Vagina (tissue), 2 donors: ENCODE measurements around the gene EXOC6B. TPM values are rescaled to one million over a fixed set of nuclear protein-coding genes. Genes with fewer than 3 reads are reported as not detected.

Source experiments
- DNase-seq, 2 donors: peaks; one replicate each; pipeline ENCODE4 v3.0.0-alpha.2; 2017; ENCODE audit errors: extremely low spot score in 2 of 2
- H3K27ac ChIP-seq: fragments of 200-600 bp; sonication (generic); one replicate; pipeline ENCODE4 v1.5.1; 2019
- H3K27me3 ChIP-seq: fragments of 200-600 bp; sonication (generic); one replicate; pipeline ENCODE4 v1.5.1; 2019
- H3K36me3 ChIP-seq, 2 donors: fragments of 200-600 bp; sonication (generic); one replicate each; pipeline ENCODE4 v1.5.1; 2017 to 2019
- H3K4me1 ChIP-seq: fragments of 200-600 bp; sonication (generic); one replicate; pipeline ENCODE4 v1.5.1; 2019
- H3K4me3 ChIP-seq, 2 donors: fragments of 200-600 bp; sonication (generic); 1 replicate in 1 of 2; 2 replicates in 1 of 2; pipeline ENCODE4 v1.5.1; 2016 to 2019
- H3K9me3 ChIP-seq: fragments of 200-600 bp; sonication (generic); one replicate; pipeline ENCODE4 v1.5.1; 2019
- POLR2A ChIP-seq, 2 donors: fragments of 450-650 bp; IDR thresholded peaks; one replicate each; pipeline ENCODE4 v1.6.1; 2017; ENCODE audit warnings: antibody characterized with exemption in 2 of 2, mild to moderate bottlenecking in 2 of 2, moderate library complexity in 2 of 2
- POLR2AphosphoS5 ChIP-seq, 2 donors: sonication (generic); formaldehyde crosslinking; IDR thresholded peaks; one replicate each; pipeline ENCODE4 v1.9.0; 2017; ENCODE audit warnings: antibody characterized with exemption in 2 of 2, mild to moderate bottlenecking in 2 of 2, low read depth in 1 of 2; ENCODE audit not compliant: insufficient read depth in 1 of 2
- intact Hi-C: fragments of 100-400 bp; cut with DNase I; formaldehyde crosslinking; loops from one replicate; pipeline ENCODE4 v1.15.1; 2023
- total RNA-seq: library from RNA; depleted of rRNA; stranded (reverse); fragments of >200 nt; gene quantifications from one replicate; pipeline ENCODE4 v1.2.3, GENCODE V29; 2016
- TF ChIP-seq, protein P1 (sequence below), 3 experiments: fragments of 450-650 bp in 2 of 3; fragments of 200-600 bp in 1 of 3; sonication (generic) in 1 of 3; IDR thresholded peaks; one replicate each; pipeline ENCODE4 v1.5.1; 2017 to 2019; ENCODE audit warnings: antibody characterized with exemption in 3 of 3, mild to moderate bottlenecking in 2 of 3, moderate library complexity in 2 of 3

The EXOC6B gene
- total RNA-seq, 1 donor from 2014 or later: 41.5 TPM

DNA sequence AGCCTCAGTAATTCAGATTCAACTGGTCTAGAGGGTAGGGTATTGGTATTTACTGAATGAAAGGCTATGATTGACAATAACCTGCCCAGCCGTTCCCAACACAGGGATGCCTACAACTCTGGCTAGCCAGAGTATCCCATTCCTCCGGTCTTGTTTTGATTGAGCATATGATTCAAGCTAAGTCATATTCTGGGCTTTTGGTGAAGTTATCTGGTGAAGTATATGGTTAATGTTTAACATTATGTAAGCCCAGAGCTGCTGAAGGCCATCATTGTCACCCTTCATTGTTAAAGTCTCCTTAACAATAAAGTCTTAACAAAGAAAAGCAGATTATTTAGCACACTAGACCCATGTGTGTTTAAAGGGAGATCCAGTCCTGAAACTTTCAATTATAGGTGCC is 152.6 kb downstream of the EXOC6B start:
- Histone ChIP-seq H3K4me3 (no peak overlapping the region), H3K27me3 (no peaks in the 10 kb centered on the region), H3K9me3 (no peaks in the 10 kb centered on the region), H3K4me1 (peaks cover 9% of the 10 kb centered on the region), H3K27ac (no peak overlapping the region), H3K36me3 (no peaks in the 10 kb centered on the region)
- TF ChIP-seq POLR2A (IDR thresholded peaks at IDR 0.05) (no peak), POLR2AphosphoS5 (IDR thresholded peaks at IDR 0.05; ENCODE audit: insufficient read depth in 1 of 2, low read depth in 1 of 2) (no peak)
- TF ChIP-seq, protein P1, sequence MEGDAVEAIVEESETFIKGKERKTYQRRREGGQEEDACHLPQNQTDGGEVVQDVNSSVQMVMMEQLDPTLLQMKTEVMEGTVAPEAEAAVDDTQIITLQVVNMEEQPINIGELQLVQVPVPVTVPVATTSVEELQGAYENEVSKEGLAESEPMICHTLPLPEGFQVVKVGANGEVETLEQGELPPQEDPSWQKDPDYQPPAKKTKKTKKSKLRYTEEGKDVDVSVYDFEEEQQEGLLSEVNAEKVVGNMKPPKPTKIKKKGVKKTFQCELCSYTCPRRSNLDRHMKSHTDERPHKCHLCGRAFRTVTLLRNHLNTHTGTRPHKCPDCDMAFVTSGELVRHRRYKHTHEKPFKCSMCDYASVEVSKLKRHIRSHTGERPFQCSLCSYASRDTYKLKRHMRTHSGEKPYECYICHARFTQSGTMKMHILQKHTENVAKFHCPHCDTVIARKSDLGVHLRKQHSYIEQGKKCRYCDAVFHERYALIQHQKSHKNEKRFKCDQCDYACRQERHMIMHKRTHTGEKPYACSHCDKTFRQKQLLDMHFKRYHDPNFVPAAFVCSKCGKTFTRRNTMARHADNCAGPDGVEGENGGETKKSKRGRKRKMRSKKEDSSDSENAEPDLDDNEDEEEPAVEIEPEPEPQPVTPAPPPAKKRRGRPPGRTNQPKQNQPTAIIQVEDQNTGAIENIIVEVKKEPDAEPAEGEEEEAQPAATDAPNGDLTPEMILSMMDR (IDR thresholded peaks at IDR 0.05): no peak
- intact Hi-C loops: no loop called here
- no peak for DNase-seq

DNA sequence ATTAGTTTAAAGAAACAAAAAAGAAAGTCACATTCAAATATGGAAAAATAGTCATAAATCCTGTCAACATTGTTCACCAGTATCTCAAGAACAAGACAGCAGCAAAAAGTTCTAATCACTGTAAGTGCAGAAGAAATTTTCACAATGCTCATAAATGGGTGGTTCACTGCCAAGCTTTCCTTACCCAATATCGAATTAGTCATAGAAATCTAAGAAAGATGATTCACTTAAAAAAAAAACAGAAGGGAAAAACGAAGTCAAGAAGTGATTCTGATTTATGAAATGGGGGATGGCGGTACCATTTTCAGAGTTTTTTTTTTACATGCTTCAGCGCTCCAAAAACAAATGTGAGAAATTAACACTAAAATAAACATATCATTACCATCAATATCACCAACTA is 156.7 kb downstream of the EXOC6B start:
- Histone ChIP-seq H3K27me3 (no peaks in the 10 kb centered on the region), H3K9me3 (peaks cover 5% of the 10 kb centered on the region), H3K4me1 (no peaks in the 10 kb centered on the region), H3K27ac (no peak overlapping the region), H3K36me3 (no peaks in the 10 kb centered on the region), H3K4me3 (no peak overlapping the region)
- intact Hi-C loops: no loop called here
- TF ChIP-seq, protein P1 (IDR thresholded peaks at IDR 0.05): no peak
- no peak for TF ChIP-seq POLR2A (IDR thresholded peaks at IDR 0.05)
- no peak for TF ChIP-seq POLR2AphosphoS5 (IDR thresholded peaks at IDR 0.05; ENCODE audit: insufficient read depth in 1 of 2, low read depth in 1 of 2)
- no peak for DNase-seq

DNA sequence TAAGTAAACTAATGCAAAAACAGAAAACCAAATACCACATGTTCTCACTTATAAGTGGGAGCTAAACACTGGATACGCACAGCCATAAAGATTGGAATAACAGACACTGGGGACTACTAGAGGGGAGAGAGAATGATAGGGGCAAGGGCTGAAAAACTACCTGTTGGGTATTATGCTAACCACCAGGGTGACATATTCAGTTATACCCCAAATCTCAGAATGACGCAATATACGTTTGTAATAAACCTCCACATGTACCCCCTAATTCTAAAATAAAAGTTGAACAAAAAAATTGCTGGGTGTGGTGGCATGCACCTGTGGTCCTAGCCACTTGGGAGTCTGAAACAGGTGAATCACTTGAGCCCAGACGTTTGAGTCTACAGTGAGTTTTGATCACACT is 157.2 kb downstream of the EXOC6B start:
- Histone ChIP-seq H3K4me1 (no peaks in the 10 kb centered on the region), H3K9me3 (peaks cover 5% of the 10 kb centered on the region), H3K27ac (no peak overlapping the region), H3K36me3 (no peaks in the 10 kb centered on the region), H3K4me3 (no peak overlapping the region), H3K27me3 (no peaks in the 10 kb centered on the region)
- intact Hi-C loops: no loop called here
- DNase-seq: no peak
- TF ChIP-seq, protein P1 (IDR thresholded peaks at IDR 0.05): no peak
- TF ChIP-seq POLR2A (IDR thresholded peaks at IDR 0.05): no peak
- TF ChIP-seq POLR2AphosphoS5 (IDR thresholded peaks at IDR 0.05; ENCODE audit: insufficient read depth in 1 of 2, low read depth in 1 of 2): no peak

DNA sequence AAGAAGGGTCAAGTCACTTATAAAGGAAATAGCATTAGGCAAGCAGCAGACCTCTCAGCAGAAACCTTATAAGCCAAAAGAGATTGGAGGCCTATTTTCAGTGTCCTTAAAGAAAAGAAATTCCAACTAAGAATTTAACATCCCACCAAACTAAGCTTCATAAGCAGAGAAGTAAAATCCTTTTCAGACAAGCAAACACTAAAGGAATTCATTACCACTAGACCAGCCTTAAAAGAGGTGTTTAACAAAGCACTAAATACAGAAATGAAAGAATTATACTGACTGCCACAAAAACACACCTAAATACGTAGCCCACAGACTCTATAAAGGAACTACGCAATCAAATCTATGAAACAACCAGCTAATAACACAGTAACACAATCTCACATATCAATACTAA is 160.4 kb downstream of the EXOC6B start:
- Histone ChIP-seq H3K4me1 (no peaks in the 10 kb centered on the region), H3K27ac (no peak overlapping the region), H3K9me3 (peaks cover 5% of the 10 kb centered on the region), H3K27me3 (no peaks in the 10 kb centered on the region), H3K4me3 (no peak overlapping the region), H3K36me3 (no peaks in the 10 kb centered on the region)
- DNase-seq: no peak
- no peak for TF ChIP-seq POLR2A (IDR thresholded peaks at IDR 0.05)
- TF ChIP-seq, protein P1 (IDR thresholded peaks at IDR 0.05): no peak
- intact Hi-C loops: no loop called here

DNA sequence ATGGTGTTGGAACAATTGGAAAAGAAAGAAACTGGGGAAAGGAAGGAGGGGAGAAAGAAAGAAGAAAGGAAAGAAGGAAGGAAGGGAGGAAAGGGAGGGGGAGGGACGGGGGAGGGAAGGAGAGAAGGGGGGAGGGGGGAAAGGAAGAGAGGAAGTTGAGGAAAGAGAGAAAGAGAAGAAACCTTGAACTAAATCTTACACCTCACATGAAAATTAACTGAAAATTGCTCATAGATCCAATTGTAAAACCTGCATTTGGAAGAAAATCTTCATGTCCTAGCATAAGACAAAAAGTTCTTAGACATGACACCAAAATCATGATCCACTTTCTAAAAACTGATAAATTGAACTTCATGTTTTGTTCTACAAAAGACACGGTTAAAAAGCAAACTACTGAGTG is 163.8 kb downstream of the EXOC6B start:
- Histone ChIP-seq H3K4me3 (no peak overlapping the region), H3K27ac (no peak overlapping the region), H3K27me3 (no peaks in the 10 kb centered on the region), H3K9me3 (peaks cover 5% of the 10 kb centered on the region), H3K4me1 (no peaks in the 10 kb centered on the region), H3K36me3 (no peaks in the 10 kb centered on the region)
- TF ChIP-seq POLR2AphosphoS5 (IDR thresholded peaks at IDR 0.05; ENCODE audit: insufficient read depth in 1 of 2, low read depth in 1 of 2) (no peak), POLR2A (IDR thresholded peaks at IDR 0.05) (no peak)
- TF ChIP-seq, protein P1 (IDR thresholded peaks at IDR 0.05): no peak
- DNase-seq: no peak
- intact Hi-C loops: no loop called here
